Spleen (tissue), 7 donors: Measurements from ENCODE around the gene IL17B.

Experiments
- POLR2A ChIP-seq, 3 donors: fragments of 450-650 bp; IDR thresholded peaks; one replicate each; pipeline ENCODE4 v1.5.1; 2017; ENCODE audit warnings: antibody characterized with exemption in 3 of 3, mild to moderate bottlenecking in 1 of 3
- POLR2AphosphoS5 ChIP-seq, 3 donors: sonication (generic); formaldehyde crosslinking; IDR thresholded peaks; one replicate each; pipeline ENCODE4 v1.5.1; 2017; ENCODE audit warnings: antibody characterized with exemption in 3 of 3
- TF ChIP-seq, protein P1 (sequence below), 11 experiments: fragments of 200-600 bp in 7 of 11; fragments of 450-650 bp in 4 of 11; sonication (generic) in 4 of 11; IDR thresholded peaks in 8 of 11; conservative IDR thresholded peaks in 3 of 11; 1 replicate in 7 of 11; 2 replicates in 4 of 11; pipeline versions ENCODE4 v1.4.0 to v1.8.0; 2016 to 2021; ENCODE audit warnings: antibody characterized with exemption in 11 of 11, inconsistent platforms in 4 of 11, mild to moderate bottlenecking in 1 of 11
- donor health status: DM: no; HTN: no; CAD: no; lungs with moderate emphysema.
- donor health status: DM: no; HTN: no; CAD: no.
- donor health status: DM: no; HTN: no; CAD: no.

GRCh38 chr5:149338364-149338763 is 40.7 kb downstream of the IL17B start:
- TF ChIP-seq, protein P1, sequence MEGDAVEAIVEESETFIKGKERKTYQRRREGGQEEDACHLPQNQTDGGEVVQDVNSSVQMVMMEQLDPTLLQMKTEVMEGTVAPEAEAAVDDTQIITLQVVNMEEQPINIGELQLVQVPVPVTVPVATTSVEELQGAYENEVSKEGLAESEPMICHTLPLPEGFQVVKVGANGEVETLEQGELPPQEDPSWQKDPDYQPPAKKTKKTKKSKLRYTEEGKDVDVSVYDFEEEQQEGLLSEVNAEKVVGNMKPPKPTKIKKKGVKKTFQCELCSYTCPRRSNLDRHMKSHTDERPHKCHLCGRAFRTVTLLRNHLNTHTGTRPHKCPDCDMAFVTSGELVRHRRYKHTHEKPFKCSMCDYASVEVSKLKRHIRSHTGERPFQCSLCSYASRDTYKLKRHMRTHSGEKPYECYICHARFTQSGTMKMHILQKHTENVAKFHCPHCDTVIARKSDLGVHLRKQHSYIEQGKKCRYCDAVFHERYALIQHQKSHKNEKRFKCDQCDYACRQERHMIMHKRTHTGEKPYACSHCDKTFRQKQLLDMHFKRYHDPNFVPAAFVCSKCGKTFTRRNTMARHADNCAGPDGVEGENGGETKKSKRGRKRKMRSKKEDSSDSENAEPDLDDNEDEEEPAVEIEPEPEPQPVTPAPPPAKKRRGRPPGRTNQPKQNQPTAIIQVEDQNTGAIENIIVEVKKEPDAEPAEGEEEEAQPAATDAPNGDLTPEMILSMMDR (IDR thresholded peaks at IDR 0.05 in 8 of 11, conservative IDR thresholded peaks at IDR 0.05 in 3 of 11): no peak
- TF ChIP-seq POLR2A (IDR thresholded peaks at IDR 0.05): no peak
- no peak for TF ChIP-seq POLR2AphosphoS5 (IDR thresholded peaks at IDR 0.05)
